Mammary epithelial cell (primary cell): ENCODE results near the gene IGFN1.

Experiments used
- EZH2 ChIP-seq: IDR thresholded peaks from 2 replicates; pipeline ENCODE4 v1.6.1; 2012; ENCODE audit warnings: low read length, inconsistent platforms, borderline replicate concordance
- TF ChIP-seq, protein P1 (sequence below), 2 donors: IDR thresholded peaks in 1 of 2; conservative IDR thresholded peaks in 1 of 2; 2 replicates each; pipeline ENCODE4 v1.5.1; 2011 to 2012; ENCODE audit warnings: inconsistent platforms in 2 of 2, low read length in 2 of 2, mild to moderate bottlenecking in 2 of 2, control low read depth in 1 of 2, low read depth in 1 of 2; ENCODE audit not compliant: insufficient read depth in 1 of 2; ENCODE audit errors: extremely low read depth in 1 of 2

GRCh38 chr1:201241736-201242135 lies 51.1 kb downstream of the IGFN1 start:
- no peak for TF ChIP-seq EZH2
- TF ChIP-seq, protein P1, sequence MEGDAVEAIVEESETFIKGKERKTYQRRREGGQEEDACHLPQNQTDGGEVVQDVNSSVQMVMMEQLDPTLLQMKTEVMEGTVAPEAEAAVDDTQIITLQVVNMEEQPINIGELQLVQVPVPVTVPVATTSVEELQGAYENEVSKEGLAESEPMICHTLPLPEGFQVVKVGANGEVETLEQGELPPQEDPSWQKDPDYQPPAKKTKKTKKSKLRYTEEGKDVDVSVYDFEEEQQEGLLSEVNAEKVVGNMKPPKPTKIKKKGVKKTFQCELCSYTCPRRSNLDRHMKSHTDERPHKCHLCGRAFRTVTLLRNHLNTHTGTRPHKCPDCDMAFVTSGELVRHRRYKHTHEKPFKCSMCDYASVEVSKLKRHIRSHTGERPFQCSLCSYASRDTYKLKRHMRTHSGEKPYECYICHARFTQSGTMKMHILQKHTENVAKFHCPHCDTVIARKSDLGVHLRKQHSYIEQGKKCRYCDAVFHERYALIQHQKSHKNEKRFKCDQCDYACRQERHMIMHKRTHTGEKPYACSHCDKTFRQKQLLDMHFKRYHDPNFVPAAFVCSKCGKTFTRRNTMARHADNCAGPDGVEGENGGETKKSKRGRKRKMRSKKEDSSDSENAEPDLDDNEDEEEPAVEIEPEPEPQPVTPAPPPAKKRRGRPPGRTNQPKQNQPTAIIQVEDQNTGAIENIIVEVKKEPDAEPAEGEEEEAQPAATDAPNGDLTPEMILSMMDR (conservative IDR thresholded peaks at IDR 0.05 in 1 of 2, IDR thresholded peaks at IDR 0.05 in 1 of 2; ENCODE audit: extremely low read depth in 1 of 2, insufficient read depth in 1 of 2, low read depth in 1 of 2, low read length in 2 of 2): no peak
